Fibroblast of skin of right biceps (primary cell): ENCODE results near the gene TNFAIP8L1.
"Not testable (repeated sequence)": the region's sequence is repeated elsewhere in the genome, so short reads cannot be mapped to it uniquely, and the experiment has no call there.

Experiments
- DNase-seq: peaks from one replicate; pipeline ENCODE4 v3.0.0-alpha.2; 2013

Gene TNFAIP8L1

DNA sequence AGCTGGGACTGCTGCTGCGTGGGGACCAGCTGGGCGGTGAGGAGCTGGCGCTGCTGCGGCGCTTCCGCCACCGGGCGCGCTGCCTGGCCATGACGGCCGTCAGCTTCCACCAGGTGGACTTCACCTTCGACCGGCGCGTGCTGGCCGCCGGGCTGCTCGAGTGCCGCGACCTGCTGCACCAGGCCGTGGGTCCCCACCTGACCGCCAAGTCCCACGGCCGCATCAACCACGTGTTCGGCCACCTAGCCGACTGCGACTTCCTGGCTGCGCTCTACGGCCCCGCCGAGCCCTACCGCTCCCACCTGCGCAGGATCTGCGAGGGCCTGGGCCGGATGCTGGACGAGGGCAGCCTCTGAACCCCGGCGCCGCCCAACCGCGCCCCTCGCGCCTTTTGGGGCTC lies 12.8 kb downstream of the TNFAIP8L1 start:
- DNase-seq, result no peak

DNA sequence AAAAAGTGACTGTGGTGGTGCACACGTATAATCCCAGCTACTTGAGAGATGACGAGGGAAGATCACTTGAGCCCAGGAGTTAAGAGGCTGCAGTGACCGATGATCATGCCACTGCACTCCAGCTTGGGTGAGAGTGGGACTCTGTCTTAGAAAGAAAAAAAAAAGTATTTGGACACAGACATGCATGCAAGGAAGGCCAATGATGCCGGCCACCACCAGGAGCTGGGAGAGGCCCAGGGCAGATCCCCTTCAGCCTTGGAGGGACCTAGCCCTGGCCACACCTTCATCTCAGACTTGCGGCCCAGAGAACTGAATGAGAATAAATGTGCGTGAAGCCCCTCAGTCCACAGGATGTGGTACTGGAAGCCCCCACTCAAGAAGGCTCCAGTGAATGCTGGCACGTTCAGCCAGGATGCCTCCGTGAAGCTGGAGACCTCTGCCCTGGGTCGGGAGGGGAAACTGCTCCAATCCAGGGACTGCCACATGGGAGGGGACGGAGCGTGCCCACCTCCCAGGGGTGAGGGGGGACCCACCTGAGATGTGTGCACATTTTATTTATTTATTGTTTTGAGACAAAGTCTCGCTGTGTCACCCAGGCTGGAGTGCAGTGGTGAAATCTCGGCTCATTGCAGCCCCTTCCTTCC lies 14.6 kb downstream of the TNFAIP8L1 start:
- no peak for DNase-seq

DNA sequence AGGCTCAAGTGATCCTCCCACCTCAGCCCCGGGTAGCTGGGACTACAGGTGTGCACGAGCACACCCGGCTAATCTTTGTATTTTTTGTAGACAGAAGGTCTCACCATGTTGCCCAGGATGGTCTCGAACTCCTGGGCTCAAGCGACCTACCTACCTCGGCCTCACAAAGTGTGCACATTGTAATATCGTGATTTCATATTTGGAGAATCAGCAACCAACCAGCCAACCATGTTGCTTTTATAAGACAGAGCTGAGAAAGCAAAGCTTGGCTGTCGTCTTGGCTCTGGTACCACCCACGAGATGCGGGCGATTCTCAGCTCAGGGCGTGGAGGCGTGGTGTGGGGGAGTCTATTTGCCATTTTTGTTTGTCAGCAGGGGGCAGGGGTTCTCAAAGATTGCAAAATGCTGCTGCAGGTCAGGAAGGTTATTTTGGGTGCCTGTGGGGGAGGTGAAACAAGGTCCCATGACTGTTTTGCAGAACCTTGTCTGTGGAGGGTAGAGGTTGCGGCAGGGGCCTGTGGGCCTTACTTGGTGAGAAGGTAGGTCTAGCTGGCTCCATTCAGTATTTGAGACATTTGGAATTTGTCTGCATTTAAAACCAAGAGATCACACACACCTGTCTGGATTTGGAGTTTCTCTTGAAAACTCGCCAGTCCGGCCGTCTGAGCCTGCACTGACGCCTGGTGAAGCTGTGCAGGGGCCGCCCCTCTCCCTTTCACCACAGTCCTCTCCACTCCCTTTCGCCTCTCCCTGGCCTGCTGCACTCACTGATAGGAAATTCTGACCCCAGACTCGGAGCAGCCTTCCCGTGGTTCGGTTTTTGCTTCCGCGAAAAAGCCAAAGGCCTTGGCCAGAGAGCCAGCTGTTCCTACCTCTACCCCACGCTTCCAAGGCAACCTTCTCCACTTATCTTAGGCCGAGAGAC lies 15.4 kb downstream of the TNFAIP8L1 start:
- no peak for DNase-seq

DNA sequence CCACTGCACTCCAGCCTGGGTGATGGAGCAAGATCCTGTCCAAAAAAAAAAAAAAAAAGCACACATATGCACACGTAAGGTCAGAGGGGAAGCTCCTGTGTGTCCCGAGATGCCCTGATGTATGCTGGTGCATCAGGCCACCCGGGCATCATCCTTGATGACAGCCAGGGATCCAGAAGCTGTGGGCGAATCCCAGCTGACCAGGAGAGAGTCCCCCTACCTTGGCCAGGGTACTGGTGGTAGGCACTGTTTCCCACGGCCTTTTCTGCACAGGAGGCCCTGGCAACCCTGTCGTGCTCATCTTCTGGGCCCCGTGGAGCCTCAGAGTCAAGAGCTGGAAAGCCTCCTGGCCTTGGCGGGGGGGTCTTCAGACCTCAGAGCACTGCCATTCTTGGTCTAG lies 16.8 kb downstream of the TNFAIP8L1 start:
- DNase-seq, result no peak

DNA sequence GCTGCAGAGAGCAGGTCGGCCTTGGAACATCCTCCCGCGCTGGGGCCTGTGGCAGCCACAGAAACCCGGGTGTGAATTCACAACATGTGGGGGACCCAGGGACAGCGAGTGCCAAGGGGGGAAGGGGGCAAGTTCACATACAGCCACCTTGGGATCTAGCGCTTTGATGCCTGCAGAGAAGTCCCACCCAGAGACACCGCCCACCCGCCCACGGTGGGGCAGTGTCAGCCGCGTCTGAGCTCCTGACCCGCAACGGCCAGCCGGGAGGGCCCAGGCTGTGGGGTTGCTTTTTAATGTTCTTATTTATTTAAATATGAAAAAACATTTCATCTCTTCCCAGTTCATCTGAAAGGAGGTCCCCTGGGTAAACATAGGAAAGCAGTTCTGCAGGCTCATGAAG lies 17.9 kb downstream of the TNFAIP8L1 start:
- DNase-seq, result no peak

DNA sequence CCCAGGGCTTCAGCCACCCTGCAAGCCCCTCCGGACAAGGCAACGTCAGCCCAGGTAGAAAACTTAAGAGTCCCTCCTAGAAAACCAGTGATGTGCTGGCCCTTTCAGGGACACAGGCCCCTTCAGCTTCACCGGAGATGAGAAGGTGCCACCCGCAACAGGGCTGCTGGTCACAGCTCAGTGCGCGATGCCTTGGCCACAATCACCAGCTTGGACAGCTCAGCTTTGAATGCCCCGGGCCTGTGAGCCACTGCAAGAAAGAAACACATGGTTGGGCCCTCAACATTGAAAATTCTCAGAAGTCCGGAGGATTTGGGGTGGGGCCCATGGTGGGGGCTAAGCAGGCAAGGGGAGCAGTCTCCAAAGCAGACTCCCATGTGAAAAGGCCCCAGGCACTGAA lies 18.5 kb downstream of the TNFAIP8L1 start:
- DNase-seq, result no peak

DNA sequence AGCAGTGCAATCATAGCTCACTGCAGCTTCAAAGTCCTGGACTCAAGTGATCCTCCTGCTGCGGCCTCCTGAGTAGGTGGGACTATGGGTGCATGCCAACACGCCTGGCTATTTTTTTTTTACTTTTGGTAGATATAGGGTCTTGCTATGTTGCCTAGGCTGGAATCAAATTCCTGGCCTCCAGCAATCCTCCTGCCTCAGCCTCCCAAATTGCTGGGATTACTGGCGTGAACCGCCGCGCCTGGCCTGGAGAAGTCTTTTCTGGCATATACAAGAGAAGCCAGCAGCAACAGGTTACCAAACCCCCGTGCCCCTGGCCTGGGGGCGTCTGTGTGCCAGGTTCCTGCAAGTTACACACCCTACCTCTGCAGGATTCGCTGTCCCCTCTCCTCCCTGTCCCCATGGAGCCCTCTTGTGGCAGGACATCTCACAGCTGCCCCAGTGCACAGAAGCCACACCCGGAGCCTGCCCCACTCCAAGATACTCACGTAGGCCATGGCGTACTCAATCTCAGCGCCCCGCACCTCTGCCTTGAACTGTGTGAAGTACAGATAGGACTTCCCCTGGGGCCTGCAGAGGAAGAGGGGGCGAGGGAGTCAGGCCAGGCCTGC lies 21.0 kb downstream of the TNFAIP8L1 start:
- no peak for DNase-seq

DNA sequence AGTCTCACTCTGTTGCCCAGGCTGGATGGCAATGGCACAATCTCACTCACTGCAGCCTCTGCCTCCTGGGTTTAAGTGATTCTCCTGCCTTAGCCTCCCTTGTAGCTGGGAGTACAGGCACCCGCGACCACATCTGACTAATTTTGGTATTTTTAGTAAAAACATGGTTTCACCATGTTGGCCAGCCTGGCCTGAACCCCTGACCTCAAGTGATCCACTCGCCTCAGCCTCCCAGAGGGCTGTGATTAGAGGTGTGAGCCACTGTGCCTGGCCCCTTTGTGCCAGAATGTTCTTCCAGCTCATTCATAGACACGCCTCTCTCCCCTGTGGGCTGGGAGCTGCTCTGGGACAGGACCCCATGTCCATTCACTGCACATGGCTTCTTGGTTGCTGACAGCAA lies 21.7 kb downstream of the TNFAIP8L1 start:
- no peak for DNase-seq

DNA sequence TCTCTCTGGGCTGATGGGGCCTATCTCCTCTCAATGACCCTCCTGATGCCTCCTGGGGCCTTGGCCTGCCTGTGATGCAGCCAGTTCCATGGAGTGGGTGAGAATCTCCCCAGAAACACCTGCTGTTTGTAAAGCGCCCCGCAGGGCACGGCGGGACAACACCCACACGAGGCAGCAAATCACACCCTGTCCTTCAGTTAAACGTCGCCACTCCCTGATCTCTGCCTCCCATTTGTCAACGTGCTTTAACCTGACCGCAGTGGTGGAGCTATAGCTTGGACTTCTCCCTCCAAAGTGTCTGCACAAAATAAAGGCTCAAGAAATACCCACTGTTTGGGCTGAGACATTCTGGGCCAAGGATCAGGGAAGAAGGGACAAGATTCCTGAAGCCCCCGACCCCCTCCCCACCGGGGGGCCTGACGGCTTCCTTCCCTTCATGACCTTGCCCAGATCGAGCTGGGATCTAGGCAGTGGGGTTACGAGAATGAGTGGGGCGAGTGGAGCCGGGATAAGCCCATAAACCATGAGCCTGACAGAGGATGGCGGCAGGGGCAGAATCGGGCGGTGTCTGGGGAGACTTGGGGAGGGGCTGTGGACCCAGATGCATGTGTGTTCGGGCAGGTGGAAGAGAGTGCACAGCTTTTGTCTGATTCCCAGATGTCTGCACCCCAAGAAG lies 22.8 kb downstream of the TNFAIP8L1 start:
- DNase-seq, result no peak

DNA sequence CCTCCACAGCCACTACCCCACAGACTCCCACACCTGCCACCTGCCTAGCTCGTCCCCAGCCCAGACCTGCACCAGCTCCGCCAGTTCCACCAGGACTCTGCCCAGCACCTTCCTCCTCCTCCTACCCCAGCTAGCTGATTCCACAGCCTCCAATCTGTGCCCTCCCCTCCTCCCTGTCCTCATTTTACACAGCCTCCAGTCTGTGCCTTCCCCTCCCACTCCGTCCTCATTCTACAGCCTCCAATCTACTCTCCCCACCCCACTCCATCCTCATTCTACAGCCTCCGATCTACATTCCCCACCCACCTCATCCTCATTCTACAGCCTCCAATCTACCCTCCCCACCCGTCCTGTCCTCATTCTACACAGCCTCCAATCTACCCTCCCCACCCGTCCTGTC lies 23.5 kb downstream of the TNFAIP8L1 start:
- DNase-seq, result no peak

DNA sequence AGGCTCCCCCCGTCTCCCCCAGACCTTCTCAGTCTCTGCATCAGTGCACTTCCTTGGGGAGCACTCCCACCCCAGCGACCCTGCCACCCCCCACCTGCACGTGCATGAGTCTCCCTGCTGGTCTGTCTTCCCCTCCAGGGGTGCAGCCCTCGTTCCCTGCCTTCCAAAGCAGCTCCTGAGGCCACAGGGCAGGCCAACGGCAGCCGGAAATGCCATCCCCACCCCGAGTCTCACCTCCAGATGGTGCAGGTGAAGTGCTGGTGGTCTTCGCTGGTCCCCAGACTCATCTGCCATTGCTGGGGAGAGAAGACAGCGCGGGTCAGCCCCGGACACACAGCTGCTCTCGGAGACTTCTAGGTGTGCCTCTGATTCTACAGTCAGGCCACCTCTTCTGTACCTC lies 25.3 kb downstream of the TNFAIP8L1 start:
- no peak for DNase-seq

DNA sequence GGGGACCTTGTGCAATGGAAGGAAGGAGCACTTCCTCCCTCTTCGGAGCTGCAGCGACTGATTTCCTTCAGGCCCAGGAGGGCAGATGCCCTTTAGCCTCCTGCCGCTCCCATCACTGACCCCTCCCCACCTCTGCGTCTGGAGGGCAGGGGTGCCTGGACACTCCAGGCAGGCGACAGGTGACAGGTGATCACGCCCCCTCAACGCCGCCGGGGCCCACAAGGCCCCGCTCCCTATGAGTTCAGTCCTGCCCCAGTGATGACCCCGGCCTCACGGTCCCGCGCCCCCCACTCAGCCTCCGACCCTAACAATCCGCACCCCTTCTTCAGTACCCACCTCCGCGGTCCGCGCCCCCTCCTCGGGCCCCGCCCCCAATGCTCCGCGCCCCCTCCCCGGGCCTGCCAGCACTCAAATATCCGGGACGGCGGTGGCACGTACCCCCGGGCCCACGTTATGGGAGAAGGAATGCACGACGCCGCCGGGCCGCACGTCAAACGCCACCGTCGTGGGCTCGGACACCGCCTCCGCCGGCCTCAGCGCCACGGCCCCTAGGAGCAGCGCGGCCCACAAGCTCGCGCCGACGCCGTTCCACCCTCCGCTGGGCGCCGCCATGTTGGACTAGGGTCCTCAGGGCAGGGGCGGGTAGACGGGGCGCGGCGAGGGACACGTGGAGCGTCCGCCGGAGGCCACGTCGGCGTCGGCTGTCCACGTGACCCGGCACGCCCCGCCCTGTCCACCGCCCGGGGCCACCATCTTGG lies 30.6 kb downstream of the TNFAIP8L1 start, which contains the start of gene MYDGF:
Gene MYDGF, minus strand, starts transcription at position 620 of the 758 bp plus-strand sequence. Its CDS starts 8 bp downstream, at position 612.
- DNase-seq, result peak; percentile 92

DNA sequence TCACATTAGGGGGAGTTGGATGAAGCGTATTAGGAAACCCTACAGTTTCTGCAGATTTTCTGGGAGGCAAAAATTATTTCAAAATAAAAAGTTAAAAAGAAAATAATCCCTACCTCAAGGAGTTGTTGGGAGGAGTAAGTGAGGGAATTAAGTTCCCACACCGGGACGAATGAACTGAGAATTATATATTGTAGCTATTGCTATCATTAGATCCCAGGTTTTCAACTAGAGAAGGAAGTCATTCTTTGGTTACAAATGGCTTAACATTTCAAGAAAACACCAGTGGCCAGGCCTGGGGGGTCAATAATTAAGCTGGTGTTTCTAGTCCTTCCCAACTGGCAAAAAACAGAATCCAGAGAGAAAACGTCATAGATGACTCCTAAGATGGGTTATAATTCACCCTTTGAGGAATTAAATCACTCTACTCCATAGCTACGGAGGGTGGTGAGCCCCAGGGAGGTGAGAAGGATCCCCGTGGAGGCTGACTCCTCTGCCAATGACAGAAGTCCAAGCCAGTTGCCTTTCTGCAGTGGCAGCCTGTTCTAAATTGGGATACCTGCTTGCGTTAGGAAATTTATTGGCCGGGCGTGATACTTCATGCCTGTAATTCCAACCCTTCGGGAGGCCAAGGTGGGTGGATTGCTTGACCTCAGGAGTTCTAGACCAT lies 32.0 kb downstream of the TNFAIP8L1 start:
- no peak for DNase-seq

DNA sequence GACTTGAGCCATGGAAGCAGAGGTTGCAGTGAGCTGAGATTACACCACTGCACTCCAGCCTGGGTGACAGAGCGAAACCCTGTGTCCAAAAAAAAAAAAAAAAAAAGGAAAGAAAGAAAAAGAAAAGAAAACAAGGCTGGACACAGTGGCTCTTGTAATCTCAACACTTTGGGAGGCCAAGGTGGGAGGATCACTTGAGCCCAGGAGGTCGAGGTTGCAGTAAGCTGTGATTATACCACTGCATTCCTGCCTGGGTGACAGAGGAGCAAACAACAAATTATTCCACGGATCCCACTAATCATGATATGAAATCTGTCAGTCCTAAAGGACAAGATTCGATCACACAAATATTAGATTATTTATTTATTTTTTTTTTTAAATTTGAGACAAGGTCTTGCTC lies 33.9 kb downstream of the TNFAIP8L1 start:
- DNase-seq, result no peak

DNA sequence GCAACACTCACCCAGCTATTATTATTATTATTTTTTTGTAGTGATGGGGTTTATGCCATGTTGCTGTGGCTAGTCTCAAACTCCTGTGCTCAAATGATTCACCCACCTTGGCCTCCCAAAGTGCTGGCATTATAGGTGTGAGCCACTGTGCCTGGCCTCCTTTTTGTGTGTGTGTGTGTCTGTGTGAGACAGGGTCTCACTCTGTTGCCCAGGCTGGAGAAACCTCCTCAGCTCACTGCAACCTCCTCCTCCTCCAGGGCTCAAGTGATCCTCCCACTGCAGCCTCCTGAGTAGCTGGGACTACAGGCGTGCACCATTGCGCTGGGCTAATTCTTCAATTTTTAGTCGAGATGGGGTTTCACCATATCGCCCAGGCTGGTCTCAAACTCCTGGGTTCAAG lies 34.4 kb downstream of the TNFAIP8L1 start:
- DNase-seq, result no peak

DNA sequence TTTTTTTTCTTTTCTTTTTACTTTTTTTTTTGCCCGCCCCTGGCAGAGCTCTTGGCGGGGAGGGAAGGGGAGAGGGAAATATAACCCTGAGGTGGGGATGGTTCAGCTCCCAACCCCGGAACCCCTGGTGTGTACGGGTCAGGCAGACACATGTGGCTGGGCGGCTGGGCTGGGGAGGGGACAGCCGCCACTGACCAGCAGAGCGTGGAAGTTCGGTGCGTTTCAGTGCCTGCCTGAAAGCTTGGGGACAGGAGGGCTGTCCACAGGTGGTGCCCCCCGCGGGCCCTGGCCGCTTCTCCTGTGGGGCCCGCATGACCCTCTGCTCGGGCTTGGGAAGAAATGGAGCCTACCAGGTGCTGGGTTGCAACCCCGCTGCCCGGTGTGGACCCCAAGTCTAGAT lies 36.0 kb downstream of the TNFAIP8L1 start:
- DNase-seq, result no peak

DNA sequence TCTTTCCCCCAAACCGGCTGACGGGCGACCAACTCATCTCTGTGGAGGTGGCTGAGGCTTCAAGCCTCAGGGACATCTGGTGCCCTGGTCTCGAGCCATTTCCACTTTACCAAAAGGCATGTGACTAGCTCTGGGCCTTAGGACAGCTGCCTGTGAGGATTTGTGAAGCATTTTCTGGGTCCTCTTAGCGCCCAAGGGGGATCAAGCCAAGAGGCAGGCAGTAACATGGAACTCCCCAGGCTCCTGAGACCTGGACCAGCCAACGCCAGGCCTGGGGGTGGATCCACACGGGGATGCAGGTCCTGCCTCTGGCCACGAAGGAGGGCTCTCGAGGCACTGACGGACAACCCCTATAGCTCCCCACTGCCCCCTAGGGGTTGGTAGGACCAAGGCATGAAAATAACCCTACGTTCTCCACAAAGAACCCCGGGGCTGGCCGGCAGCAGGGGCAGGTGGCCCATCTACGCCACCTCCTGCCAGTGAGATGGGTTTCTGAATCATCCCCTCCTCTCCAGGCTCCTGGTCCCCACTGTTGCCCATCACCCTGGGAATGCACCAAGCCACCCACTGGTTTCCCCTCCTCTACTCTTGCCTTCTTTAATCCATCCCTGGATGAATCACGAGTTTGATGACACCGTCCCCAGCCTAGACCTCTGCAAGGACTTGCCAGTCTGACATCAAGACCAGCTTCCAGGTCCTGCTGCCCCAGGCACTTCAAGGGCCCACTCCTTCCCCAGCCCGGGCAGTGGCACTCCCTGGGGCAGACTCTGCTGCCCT lies 37.8 kb downstream of the TNFAIP8L1 start:
- peak; percentile 35 for DNase-seq

DNA sequence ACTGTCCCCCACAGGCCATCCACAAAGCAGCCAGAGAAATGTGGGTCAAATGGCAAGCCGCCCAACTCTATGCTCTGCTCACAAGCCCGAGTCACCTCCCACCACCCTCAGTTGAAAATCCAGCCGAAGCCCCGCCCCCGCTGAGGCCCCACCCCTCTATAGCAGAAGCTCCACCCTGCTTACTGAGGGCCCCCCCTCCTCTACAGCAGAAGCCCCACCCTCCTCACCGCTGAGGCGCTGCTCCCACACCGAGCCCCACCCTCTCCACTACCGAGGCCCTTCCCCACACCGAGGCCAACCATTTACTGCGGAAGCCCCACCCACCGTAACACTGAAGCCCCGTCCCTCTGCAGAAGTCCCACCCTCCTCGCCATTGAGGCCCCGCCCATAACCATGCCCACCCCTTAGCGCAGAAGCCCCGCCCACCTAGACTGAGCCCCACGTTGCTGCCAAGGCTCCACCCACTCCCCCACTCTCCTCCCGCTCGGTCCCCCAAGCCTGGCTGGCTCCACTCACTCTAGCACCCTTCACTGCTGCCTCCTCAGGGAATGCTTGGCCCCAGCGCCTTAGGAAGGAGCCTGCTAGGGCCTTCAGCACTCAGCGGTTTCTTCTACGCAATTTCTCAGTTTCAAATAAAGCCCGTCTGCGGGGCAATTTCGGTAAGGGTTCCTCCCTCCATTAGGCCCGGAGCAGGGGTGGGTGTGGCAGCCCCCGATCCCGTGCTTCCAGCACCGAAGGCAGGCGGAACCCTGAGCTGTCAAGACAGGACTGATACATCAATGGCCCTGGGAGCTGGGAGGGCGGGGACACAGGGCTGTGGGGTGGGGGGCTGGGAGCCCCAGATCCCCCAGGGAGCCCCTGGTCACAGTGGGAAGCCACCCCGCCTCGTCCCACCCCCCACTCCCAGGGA lies 39.8 kb downstream of the TNFAIP8L1 start:
- DNase-seq, result peak; percentile 42

DNA sequence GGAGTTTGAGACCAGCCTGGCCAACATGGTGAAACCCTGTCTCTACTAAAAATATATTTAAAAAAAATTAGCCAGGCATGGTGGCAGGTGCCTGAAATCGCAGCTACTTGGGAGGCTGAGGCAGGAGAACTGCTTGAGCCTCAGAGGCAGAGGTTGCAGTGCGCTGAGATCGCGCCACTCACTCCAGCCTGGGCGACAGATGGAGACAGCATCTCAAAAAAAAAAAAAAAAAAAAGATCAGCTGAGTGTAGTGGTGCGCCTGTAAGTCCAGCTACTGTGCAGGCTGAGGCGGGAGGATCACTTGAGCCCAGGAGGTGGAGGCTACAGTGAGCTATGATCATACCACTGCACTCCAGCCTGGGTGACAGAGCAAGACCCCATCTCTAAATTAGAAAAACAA lies 40.7 kb downstream of the TNFAIP8L1 start:
- not testable (repeated sequence) for DNase-seq
